ENCODE data around the gene SUGP2. TPM values are rescaled to one million over a fixed set of nuclear protein-coding genes. Genes with fewer than 3 reads are reported as not detected.

SUGP2 gene
- total RNA-seq, 2 experiments from 2014 or later: 104 to 112 TPM

DNA sequence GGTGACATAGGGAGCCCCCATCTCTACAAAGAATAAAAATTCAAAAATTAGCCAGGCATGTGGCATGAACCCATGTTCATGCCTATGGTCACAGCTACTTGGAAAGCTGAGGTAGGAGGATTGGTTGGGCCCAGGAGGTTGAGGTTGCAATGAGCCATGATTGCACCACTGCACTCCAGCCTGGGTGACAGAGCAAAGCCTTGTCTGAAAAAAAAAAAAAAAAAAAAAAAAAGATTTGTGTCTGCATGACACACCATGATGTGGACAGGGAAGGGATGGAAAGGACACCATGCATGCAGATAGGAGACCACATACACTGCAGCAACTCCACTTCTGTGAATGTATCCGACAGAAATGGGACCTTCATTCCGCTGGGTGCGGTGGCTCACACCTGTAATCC, 58.3 kb downstream of the SUGP2 start:
- no peak for DNase-seq
- H3K36me3 Mint-ChIP-seq (ENCODE audit: low read depth): no peaks in the 10 kb centered on the region
- ChIA-PET POLR2A (no interaction called here), CTCF (no interaction called here)
- H3K4me3 Mint-ChIP-seq: no peak overlapping the region
- no peak overlapping the region for H3K27ac Mint-ChIP-seq
- peaks cover 7% of the 10 kb centered on the region for H3K27me3 Mint-ChIP-seq
- TF ChIP-seq, protein P1, sequence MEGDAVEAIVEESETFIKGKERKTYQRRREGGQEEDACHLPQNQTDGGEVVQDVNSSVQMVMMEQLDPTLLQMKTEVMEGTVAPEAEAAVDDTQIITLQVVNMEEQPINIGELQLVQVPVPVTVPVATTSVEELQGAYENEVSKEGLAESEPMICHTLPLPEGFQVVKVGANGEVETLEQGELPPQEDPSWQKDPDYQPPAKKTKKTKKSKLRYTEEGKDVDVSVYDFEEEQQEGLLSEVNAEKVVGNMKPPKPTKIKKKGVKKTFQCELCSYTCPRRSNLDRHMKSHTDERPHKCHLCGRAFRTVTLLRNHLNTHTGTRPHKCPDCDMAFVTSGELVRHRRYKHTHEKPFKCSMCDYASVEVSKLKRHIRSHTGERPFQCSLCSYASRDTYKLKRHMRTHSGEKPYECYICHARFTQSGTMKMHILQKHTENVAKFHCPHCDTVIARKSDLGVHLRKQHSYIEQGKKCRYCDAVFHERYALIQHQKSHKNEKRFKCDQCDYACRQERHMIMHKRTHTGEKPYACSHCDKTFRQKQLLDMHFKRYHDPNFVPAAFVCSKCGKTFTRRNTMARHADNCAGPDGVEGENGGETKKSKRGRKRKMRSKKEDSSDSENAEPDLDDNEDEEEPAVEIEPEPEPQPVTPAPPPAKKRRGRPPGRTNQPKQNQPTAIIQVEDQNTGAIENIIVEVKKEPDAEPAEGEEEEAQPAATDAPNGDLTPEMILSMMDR (IDR thresholded peaks at IDR 0.05): no peak
- ATAC-seq: no peak
- no peaks in the 10 kb centered on the region for H3K4me1 Mint-ChIP-seq (ENCODE audit: low read depth)
- intact Hi-C loops (cut with micrococcal nuclease): no loop called here
- H3K9me3 Mint-ChIP-seq: no peaks in the 10 kb centered on the region

DNA sequence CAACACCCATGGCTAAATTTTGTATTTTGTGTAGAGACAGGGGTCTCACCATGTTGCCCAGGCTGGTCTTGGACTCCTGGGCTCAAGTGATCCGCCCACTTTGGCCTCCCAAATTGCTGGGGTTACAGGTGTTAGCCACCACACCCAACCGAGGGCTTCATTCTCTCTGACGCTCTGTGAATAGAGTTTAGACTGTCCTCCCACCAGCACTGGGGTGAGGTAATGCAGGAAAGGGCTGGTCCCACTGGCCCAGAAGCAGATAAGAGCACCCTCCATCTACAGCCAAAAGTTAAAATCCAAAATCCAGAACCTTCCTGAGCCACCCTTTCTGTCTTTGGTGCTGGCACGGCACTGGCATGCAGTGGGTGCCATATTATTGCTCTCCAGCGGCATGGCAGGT, 60.5 kb downstream of the SUGP2 start:
- intact Hi-C loops (cut with micrococcal nuclease): no loop called here
- Mint-ChIP-seq H3K4me3 (no peak overlapping the region), H3K36me3 (ENCODE audit: low read depth) (no peaks in the 10 kb centered on the region), H3K27ac (no peak overlapping the region), H3K27me3 (peaks cover 7% of the 10 kb centered on the region), H3K9me3 (no peaks in the 10 kb centered on the region), H3K4me1 (ENCODE audit: low read depth) (no peaks in the 10 kb centered on the region)
- ChIA-PET CTCF (no interaction called here), POLR2A (no interaction called here)
- DNase-seq (no peak), ATAC-seq (no peak)
- TF ChIP-seq, protein P1 (IDR thresholded peaks at IDR 0.05): no peak

DNA sequence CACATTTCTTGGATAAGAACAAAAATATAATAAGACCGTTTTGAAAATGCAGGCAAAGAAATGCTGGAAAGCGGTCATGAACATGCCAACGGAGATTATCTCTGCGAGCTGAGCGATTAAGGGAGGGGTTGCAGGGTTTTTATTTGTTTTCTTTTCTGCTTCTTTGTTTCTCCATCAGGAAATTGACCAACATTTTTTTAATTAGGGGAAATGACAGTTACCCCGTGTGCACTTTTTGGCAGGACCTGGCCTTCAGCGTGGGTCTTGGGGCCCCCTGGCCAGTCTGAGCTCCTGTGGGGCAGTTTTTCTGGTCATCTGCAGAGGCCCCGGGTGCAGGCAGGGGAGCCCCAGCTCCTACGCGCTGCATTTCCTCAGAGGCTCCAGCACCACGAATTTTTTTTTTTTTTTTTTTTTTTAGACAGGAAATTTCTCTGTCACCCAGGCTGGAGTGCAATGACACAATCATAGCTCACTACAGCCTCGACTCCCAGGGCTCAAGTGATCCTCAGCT, 61.0 kb downstream of the SUGP2 start:
- intact Hi-C loops (cut with micrococcal nuclease): no loop called here
- peaks cover 7% of the 10 kb centered on the region for H3K27me3 Mint-ChIP-seq
- DNase-seq (no peak), ATAC-seq (no peak)
- POLR2A ChIA-PET: no interaction called here
- no peaks in the 10 kb centered on the region for H3K4me1 Mint-ChIP-seq (ENCODE audit: low read depth)
- CTCF ChIA-PET: no interaction called here
- H3K9me3 Mint-ChIP-seq: no peaks in the 10 kb centered on the region
- H3K27ac Mint-ChIP-seq: no peak overlapping the region
- TF ChIP-seq, protein P1 (IDR thresholded peaks at IDR 0.05): no peak
- H3K4me3 Mint-ChIP-seq: no peak overlapping the region
- H3K36me3 Mint-ChIP-seq (ENCODE audit: low read depth): no peaks in the 10 kb centered on the region

DNA sequence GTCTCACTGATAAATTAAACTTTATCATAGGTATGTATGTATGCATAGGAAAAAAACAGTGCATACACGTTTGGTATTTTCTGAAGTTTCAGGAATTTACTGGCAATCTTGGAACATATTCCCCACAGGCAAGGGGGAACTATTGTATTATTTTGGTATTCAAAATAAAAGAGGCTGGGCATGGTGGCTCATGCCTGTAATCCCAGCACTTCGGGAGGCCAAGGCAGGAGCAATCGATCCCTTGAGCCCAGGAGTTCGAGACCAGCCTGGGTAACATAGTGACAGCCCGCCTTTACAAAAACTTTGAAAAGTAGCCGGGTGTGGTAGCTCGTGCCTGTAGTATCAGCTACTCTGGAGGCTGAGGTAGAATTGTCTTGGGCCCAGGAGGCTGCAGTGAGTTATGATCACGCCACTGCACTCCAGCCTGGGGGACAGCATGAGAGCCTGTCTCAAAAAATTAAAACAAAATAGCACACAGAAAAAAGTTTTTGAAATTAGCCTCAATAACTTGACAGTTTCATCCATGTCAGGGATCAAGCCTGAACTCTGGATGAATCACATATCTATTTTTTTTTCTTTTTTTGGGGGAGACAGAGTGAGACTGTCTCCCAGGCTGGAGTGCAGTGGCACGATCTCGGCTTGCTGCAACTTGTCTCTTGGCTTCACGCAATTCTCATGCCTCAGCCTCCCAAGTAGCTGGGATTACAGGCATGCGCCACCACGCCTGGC, 63.2 kb downstream of the SUGP2 start:
- peaks cover 10% of the 10 kb centered on the region for H3K27me3 Mint-ChIP-seq
- H3K4me1 Mint-ChIP-seq (ENCODE audit: low read depth): no peaks in the 10 kb centered on the region
- no peak overlapping the region for H3K27ac Mint-ChIP-seq
- ChIA-PET CTCF (no interaction called here), POLR2A (no interaction called here)
- DNase-seq: no peak
- no peaks in the 10 kb centered on the region for H3K9me3 Mint-ChIP-seq
- no peak for ATAC-seq
- TF ChIP-seq, protein P1 (IDR thresholded peaks at IDR 0.05): no peak
- no peaks in the 10 kb centered on the region for H3K36me3 Mint-ChIP-seq (ENCODE audit: low read depth)
- H3K4me3 Mint-ChIP-seq: no peak overlapping the region
- intact Hi-C loops (cut with micrococcal nuclease): no loop called here

DNA sequence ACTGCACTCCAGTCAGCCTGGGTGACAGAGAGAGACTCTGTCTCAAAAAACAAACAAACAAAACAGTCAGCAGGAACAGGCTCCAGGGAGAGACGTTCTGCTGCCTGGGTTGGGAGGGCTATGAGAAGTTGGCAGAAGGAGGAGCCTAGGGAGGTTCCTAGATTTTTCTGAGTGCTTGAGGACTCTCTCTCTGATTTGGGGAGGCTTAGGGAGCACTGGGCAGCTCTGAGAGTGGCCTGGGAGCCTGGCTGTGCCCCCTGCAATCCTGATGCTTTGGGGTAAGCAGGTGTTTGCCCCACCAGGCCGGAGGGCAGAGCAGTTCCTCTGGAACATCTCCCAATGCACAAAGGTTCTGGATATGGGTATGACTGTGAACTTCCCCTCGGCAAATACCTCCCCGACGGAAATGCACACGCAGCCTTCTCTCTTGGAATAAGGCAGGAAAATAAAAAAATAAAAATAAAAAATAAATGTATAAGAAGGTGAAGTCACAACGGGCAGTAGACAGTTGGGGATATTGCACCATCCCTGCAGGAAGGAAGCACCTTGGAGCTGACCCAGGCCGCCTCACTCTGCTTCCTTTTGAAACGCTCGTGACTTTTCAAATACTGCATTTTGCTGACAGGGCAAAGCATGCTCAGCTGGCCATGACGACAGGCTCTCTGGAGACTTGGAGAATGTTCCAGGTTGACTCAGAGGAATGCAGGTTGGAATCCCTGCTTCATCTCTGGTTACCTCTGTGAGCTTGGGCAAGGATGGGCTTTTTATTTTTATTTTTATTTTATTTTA, 65.8 kb downstream of the SUGP2 start:
- Mint-ChIP-seq H3K36me3 (ENCODE audit: low read depth) (no peaks in the 10 kb centered on the region), H3K9me3 (no peaks in the 10 kb centered on the region), H3K4me3 (no peak overlapping the region), H3K27ac (no peak overlapping the region), H3K27me3 (peaks cover 6% of the 10 kb centered on the region), H3K4me1 (ENCODE audit: low read depth) (no peaks in the 10 kb centered on the region)
- ATAC-seq (no peak), DNase-seq (no peak)
- intact Hi-C loops (cut with micrococcal nuclease): no loop called here
- ChIA-PET CTCF (no interaction called here), POLR2A (no interaction called here)
- TF ChIP-seq, protein P1 (IDR thresholded peaks at IDR 0.05): no peak
